ENCODE results near the gene BBOF1.

BBOF1 gene

GRCh38 chr14:74105381-74105780 lies 86.2 kb downstream of the BBOF1 start:
- no peak for DNase-seq

GRCh38 chr14:74109369-74109768 lies 90.2 kb downstream of the BBOF1 start:
- no peak for DNase-seq

- peak; percentile 57 for DNase-seq
These were observed 92.5 kb downstream of the BBOF1 start for GRCh38 chr14:74111395-74112216.

All from CD4-positive, alpha-beta T cell treated with Interleukin-10 for 1 hour (primary cell).